PC-9 (cell line): Measurements from ENCODE around the gene MINDY1.

ENCODE experiments used
- CTCF ChIP-seq: fragments of 200-600 bp; sonication (generic); conservative IDR thresholded peaks from 2 replicates; pipeline ENCODE4 v1.6.1; 2017; ENCODE audit warnings: mixed run types, antibody characterized with exemption, mild to moderate bottlenecking, moderate library complexity
- EZH2 ChIP-seq: fragments of 200-600 bp; sonication (generic); IDR thresholded peaks from 2 replicates; pipeline ENCODE4 v1.8.0; 2017; ENCODE audit warnings: antibody characterized with exemption, low read depth

GRCh38 chr1:150965605-150966004, 41.1 kb downstream of the MINDY1 start:
- TF ChIP-seq CTCF (no peak), EZH2 (no peak)
